ENCODE results near the gene IQCK.

IQCK gene

GRCh38 chr16:19705843-19706242 is 12.2 kb upstream of the IQCK start:
- Histone ChIP-seq H3K4me1 (peaks cover 43% of the 10 kb centered on the region), H3K36me3 (ENCODE audit: control insufficient read depth, insufficient read depth, low read length) (no peaks in the 10 kb centered on the region), H2AFZ (no peak overlapping the region), H3K9me3 (ENCODE audit: control insufficient read depth, low read length) (no peaks in the 10 kb centered on the region), H3K79me2 (peaks cover 19% of the 10 kb centered on the region), H3K4me3 (ENCODE audit: low read depth, low read length) (no peak overlapping the region), H3K27me3 (ENCODE audit: control insufficient read depth, insufficient read depth, low read length) (no peaks in the 10 kb centered on the region), H3K4me2 (ENCODE audit: low read length) (no peak overlapping the region), H3K9ac (no peak overlapping the region), H3K27ac (peak overlapping the region; percentile 62)
- TF ChIP-seq CTCF (IDR thresholded peaks at IDR 0.05), result no peak

GRCh38 chr16:19706846-19707245 is 11.2 kb upstream of the IQCK start:
- no peaks in the 10 kb centered on the region for H3K9me3 ChIP-seq (ENCODE audit: control insufficient read depth, low read length)
- H2AFZ ChIP-seq, result no peak overlapping the region
- no peak overlapping the region for H3K4me3 ChIP-seq (ENCODE audit: low read depth, low read length)
- no peak for TF ChIP-seq CTCF (IDR thresholded peaks at IDR 0.05)
- no peaks in the 10 kb centered on the region for H3K36me3 ChIP-seq (ENCODE audit: control insufficient read depth, insufficient read depth, low read length)
- H3K4me1 ChIP-seq, result peaks cover 48% of the 10 kb centered on the region
- H3K9ac ChIP-seq, result no peak overlapping the region
- peaks cover 29% of the 10 kb centered on the region for H3K79me2 ChIP-seq
- no peaks in the 10 kb centered on the region for H3K27me3 ChIP-seq (ENCODE audit: control insufficient read depth, insufficient read depth, low read length)
- H3K4me2 ChIP-seq (ENCODE audit: low read length), result no peak overlapping the region
- no peak overlapping the region for H3K27ac ChIP-seq

- no peaks in the 10 kb centered on the region for H3K9me3 ChIP-seq (ENCODE audit: control insufficient read depth, low read length)
- H3K36me3 ChIP-seq (ENCODE audit: control insufficient read depth, insufficient read depth, low read length), result no peaks in the 10 kb centered on the region
- H3K79me2 ChIP-seq, result peaks cover 37% of the 10 kb centered on the region
- no peak overlapping the region for H3K4me2 ChIP-seq (ENCODE audit: low read length)
- no peak overlapping the region for H3K9ac ChIP-seq
- H3K4me1 ChIP-seq, result peaks cover 48% of the 10 kb centered on the region
- no peak overlapping the region for H2AFZ ChIP-seq
- H3K4me3 ChIP-seq (ENCODE audit: low read depth, low read length), result no peak overlapping the region
- H3K27ac ChIP-seq, result no peak overlapping the region
- no peaks in the 10 kb centered on the region for H3K27me3 ChIP-seq (ENCODE audit: control insufficient read depth, insufficient read depth, low read length)
- no peak for TF ChIP-seq CTCF (IDR thresholded peaks at IDR 0.05)
Measured at GRCh38 chr16:19707569-19708295, 10.3 kb upstream of the IQCK start.

GRCh38 chr16:19708296-19709205 is 9.5 kb upstream of the IQCK start:
- H3K36me3 ChIP-seq (ENCODE audit: control insufficient read depth, insufficient read depth, low read length), result no peaks in the 10 kb centered on the region
- H3K27ac ChIP-seq, result peak overlapping the region; percentile 54
- H3K4me2 ChIP-seq (ENCODE audit: low read length), result no peak overlapping the region
- no peak for TF ChIP-seq CTCF (IDR thresholded peaks at IDR 0.05)
- H3K4me1 ChIP-seq, result peaks cover 48% of the 10 kb centered on the region
- H3K9me3 ChIP-seq (ENCODE audit: control insufficient read depth, low read length), result no peaks in the 10 kb centered on the region
- H3K27me3 ChIP-seq (ENCODE audit: control insufficient read depth, insufficient read depth, low read length), result no peaks in the 10 kb centered on the region
- H3K9ac ChIP-seq, result no peak overlapping the region
- peaks cover 39% of the 10 kb centered on the region for H3K79me2 ChIP-seq
- no peak overlapping the region for H3K4me3 ChIP-seq (ENCODE audit: low read depth, low read length)
- no peak overlapping the region for H2AFZ ChIP-seq
